ENCODE measurements around the gene CAMK1D. TPM values are rescaled to one million over a fixed set of nuclear protein-coding genes. Genes with fewer than 3 reads are reported as not detected.

CAMK1D gene
- polyA plus RNA-seq, 2 of the 4 experiments (the other 2 are of a cell fraction) = 6.6 to 12.5 TPM

DNA sequence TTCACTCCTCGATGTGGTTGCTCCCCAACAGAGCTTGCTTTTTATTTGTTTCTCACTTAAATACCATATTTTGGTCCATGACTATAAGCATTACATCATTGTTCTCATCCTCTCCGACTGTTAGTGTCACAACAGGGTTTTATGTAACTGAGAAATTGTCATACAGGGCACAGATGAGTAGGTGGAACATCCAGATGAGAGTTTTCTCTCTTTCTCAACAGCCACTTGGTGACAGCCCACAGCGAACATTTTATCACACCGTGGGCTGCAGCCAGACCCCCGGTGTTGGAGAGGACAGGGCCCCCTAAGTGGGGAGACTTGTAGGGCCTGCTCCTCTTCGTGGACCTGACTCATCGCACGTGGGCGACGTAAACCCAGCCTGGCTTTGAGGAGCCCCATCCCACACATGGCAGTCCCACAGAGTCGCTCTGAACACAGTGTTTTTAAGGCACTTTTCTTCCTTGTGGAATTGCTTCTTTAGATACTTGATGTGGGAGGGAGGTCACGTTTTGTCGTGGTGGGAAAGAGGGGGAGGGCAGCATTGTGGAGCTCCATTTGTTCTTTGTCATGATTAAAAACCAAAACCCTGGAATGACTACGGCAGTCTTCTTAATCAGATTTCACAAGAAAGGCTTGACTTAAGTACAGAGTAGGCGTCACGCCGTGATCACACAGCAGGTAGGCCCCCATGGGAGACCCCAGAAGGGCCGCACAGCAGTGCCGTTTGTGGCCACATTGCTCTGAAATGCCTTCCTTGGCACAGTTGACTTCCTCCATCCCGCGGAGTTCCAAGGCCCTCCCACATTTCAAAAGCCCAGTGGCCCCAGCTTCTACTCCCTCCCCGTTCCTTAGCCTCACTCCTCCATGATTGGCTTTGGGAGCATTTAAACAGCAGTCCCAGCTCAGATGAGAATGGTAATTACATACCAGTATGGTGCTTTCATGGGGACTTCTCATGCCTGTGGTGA lies 431.6 kb downstream of the CAMK1D start:
- TF ChIP-seq RFX5 (IDR thresholded peaks at IDR 0.05) = no peak
- no peak for TF ChIP-seq CBX8 (IDR thresholded peaks at IDR 0.05)
- TF ChIP-seq, protein P1, sequence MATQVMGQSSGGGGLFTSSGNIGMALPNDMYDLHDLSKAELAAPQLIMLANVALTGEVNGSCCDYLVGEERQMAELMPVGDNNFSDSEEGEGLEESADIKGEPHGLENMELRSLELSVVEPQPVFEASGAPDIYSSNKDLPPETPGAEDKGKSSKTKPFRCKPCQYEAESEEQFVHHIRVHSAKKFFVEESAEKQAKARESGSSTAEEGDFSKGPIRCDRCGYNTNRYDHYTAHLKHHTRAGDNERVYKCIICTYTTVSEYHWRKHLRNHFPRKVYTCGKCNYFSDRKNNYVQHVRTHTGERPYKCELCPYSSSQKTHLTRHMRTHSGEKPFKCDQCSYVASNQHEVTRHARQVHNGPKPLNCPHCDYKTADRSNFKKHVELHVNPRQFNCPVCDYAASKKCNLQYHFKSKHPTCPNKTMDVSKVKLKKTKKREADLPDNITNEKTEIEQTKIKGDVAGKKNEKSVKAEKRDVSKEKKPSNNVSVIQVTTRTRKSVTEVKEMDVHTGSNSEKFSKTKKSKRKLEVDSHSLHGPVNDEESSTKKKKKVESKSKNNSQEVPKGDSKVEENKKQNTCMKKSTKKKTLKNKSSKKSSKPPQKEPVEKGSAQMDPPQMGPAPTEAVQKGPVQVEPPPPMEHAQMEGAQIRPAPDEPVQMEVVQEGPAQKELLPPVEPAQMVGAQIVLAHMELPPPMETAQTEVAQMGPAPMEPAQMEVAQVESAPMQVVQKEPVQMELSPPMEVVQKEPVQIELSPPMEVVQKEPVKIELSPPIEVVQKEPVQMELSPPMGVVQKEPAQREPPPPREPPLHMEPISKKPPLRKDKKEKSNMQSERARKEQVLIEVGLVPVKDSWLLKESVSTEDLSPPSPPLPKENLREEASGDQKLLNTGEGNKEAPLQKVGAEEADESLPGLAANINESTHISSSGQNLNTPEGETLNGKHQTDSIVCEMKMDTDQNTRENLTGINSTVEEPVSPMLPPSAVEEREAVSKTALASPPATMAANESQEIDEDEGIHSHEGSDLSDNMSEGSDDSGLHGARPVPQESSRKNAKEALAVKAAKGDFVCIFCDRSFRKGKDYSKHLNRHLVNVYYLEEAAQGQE (IDR thresholded peaks at IDR 0.05) = no peak
- TF ChIP-seq CEBPB (IDR thresholded peaks at IDR 0.05) = no peak
- no peak for TF ChIP-seq SMC3 (IDR thresholded peaks at IDR 0.05)
- TF ChIP-seq FOXS1 (CRISPR knock-in tag; IDR thresholded peaks at IDR 0.05) = no peak
- no peak for TF ChIP-seq SREBF2 (IDR thresholded peaks at IDR 0.05)
- no peak for TF ChIP-seq HDAC2 (IDR thresholded peaks at IDR 0.05)
- TF ChIP-seq PHF8 (IDR thresholded peaks at IDR 0.05; ENCODE audit: borderline replicate concordance, low read depth) = no peak
- H3K4me1 ChIP-seq = no peaks in the 10 kb centered on the region
- DNase-seq (ENCODE audit: low read depth in 1 of 2, low spot score in 1 of 2) (no peak), ATAC-seq (no peak), FAIRE-seq (no peak)
- H3K4me3 ChIP-seq = no peak overlapping the region
- ChIA-PET POLR2A (no interaction called here), CTCF (interaction anchor here (0.6 to 4.2 kb wide), 15 partner anchors 9 to 794 kb away, joined by 3 to 23 read pairs (median 5); no protein-coding TSS in a partner anchor)
- H3K27ac ChIP-seq = no peak overlapping the region
- no peak overlapping the region for H3K4me2 ChIP-seq
- 80% methylated on average over 22 of the region's 22 CpGs for WGBS (ENCODE audit: missing lambda C conversion rate)
- H3K9me3 ChIP-seq = no peaks in the 10 kb centered on the region

DNA sequence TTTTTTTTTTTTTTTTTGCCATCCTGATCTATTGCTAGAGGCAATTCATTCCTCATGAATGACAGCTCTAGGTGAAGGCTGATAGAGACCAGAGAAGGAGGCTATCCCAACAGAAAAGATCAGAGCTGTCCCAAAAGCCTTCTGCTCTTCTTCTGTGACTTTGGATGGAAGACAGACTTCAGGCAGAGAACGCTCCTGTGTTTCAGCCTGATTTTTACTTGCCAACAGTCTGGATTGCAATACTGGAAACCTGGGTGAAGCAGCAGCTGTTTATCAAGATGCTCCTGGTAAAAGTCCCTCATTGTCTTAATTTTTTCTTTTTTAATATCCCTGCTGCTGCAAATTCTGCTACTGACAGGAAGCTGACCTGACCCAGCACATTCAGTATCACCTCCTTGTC lies 432.6 kb downstream of the CAMK1D start:
- DNase-seq (ENCODE audit: low read depth in 1 of 2, low spot score in 1 of 2) = no peak
- 26% methylated on average over 1 of the region's 1 CpG for WGBS (ENCODE audit: missing lambda C conversion rate)
- no peaks in the 10 kb centered on the region for H3K9me3 ChIP-seq
- H3K27ac ChIP-seq = no peak overlapping the region
- ATAC-seq = no peak
- CTCF ChIA-PET = interaction anchor here (0.6 to 4.2 kb wide), 30 partner anchors 8 to 742 kb away, joined by 3 to 23 read pairs (median 4); no protein-coding TSS in a partner anchor
- no peak for FAIRE-seq
- H3K4me2 ChIP-seq = no peak overlapping the region
- POLR2A ChIA-PET = no interaction called here
- H3K4me1 ChIP-seq = no peaks in the 10 kb centered on the region
- TF ChIP-seq ZNF302 (CRISPR knock-in tag; IDR thresholded peaks at IDR 0.05) = no peak
- TF ChIP-seq, protein P2, sequence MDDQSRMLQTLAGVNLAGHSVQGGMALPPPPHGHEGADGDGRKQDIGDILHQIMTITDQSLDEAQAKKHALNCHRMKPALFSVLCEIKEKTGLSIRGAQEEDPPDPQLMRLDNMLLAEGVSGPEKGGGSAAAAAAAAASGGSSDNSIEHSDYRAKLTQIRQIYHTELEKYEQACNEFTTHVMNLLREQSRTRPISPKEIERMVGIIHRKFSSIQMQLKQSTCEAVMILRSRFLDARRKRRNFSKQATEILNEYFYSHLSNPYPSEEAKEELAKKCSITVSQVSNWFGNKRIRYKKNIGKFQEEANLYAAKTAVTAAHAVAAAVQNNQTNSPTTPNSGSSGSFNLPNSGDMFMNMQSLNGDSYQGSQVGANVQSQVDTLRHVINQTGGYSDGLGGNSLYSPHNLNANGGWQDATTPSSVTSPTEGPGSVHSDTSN (IDR thresholded peaks at IDR 0.05) = no peak
- TF ChIP-seq POLR2A (IDR thresholded peaks at IDR 0.05; ENCODE audit: low read length) = no peak
- TF ChIP-seq POLR2AphosphoS2 (conservative IDR thresholded peaks at IDR 0.05; ENCODE audit: low read length) = no peak
- no peak for TF ChIP-seq RAD21 (conservative IDR thresholded peaks at IDR 0.05 in 1 of 2, IDR thresholded peaks at IDR 0.05 in 1 of 2)
- no peak overlapping the region for H3K4me3 ChIP-seq

DNA sequence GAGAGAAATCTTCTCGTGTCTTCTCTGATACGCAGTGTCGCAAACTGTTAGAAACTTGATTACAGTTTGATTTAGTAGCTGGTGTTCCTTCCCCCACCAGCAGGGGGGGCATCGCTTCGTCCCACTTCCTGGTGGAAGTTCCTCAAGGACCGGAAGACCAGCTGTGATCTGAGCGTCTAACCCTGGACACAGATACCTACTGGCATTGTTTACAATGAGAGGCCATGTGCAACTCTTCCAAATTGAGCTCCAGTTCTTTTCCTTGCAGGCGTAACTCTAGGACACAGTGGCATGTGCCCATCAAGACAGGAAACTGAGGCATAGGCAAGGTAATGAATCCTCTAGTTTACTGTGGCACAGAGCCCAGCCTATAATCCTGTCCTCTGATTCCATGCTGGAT lies 433.2 kb downstream of the CAMK1D start:
- POLR2A ChIA-PET = no interaction called here
- TF ChIP-seq SMC3 (IDR thresholded peaks at IDR 0.05) (peak; percentile 60), RAD21 (conservative IDR thresholded peaks at IDR 0.05 in 1 of 2, IDR thresholded peaks at IDR 0.05 in 1 of 2) (peak; percentile 39 to 47; a peak in 4 of 5 replicates), RARB (CRISPR knock-in tag; IDR thresholded peaks at IDR 0.05) (no peak), TP53 (CRISPR knock-in tag; IDR thresholded peaks at IDR 0.05) (no peak), RFX5 (IDR thresholded peaks at IDR 0.05) (no peak), FOSL2 (IDR thresholded peaks at IDR 0.05) (no peak), FOSL2 (CRISPR knock-in tag; IDR thresholded peaks at IDR 0.05) (no peak), ZNF302 (CRISPR knock-in tag; IDR thresholded peaks at IDR 0.05) (no peak), ESRRA (IDR thresholded peaks at IDR 0.05; ENCODE audit: borderline replicate concordance, low read length) (no peak), FOXS1 (CRISPR knock-in tag; IDR thresholded peaks at IDR 0.05) (no peak), CEBPB (IDR thresholded peaks at IDR 0.05) (0 out of 4 replicates have a peak, but pooled peaks of 1 of the 2 experiments have one; percentile 16)
- TF ChIP-seq, protein P3, sequence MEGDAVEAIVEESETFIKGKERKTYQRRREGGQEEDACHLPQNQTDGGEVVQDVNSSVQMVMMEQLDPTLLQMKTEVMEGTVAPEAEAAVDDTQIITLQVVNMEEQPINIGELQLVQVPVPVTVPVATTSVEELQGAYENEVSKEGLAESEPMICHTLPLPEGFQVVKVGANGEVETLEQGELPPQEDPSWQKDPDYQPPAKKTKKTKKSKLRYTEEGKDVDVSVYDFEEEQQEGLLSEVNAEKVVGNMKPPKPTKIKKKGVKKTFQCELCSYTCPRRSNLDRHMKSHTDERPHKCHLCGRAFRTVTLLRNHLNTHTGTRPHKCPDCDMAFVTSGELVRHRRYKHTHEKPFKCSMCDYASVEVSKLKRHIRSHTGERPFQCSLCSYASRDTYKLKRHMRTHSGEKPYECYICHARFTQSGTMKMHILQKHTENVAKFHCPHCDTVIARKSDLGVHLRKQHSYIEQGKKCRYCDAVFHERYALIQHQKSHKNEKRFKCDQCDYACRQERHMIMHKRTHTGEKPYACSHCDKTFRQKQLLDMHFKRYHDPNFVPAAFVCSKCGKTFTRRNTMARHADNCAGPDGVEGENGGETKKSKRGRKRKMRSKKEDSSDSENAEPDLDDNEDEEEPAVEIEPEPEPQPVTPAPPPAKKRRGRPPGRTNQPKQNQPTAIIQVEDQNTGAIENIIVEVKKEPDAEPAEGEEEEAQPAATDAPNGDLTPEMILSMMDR (IDR thresholded peaks at IDR 0.05) = peak; percentile 60
- WGBS (ENCODE audit: missing lambda C conversion rate) = 49% methylated on average over 8 of the region's 8 CpGs
- FAIRE-seq (no peak), ATAC-seq (peak; percentile 55 to 76; a peak in 4 of 6 replicates), DNase-seq (ENCODE audit: low read depth in 1 of 2, low spot score in 1 of 2) (peak; percentile 61 to 66)
- Histone ChIP-seq H3K9me3 (no peaks in the 10 kb centered on the region), H3K4me3 (no peak overlapping the region), H3K27ac (no peak overlapping the region), H3K4me2 (no peak overlapping the region), H3K4me1 (no peaks in the 10 kb centered on the region)
- CTCF ChIA-PET = interaction anchor here (0.6 to 4.2 kb wide), 32 partner anchors 9 to 743 kb away, joined by 3 to 23 read pairs (median 3); partner anchors contain the start of gene OPTN
